Stomach (tissue), 19 donors: ENCODE results near the gene MNT. TPM values are rescaled to one million over a fixed set of nuclear protein-coding genes. Genes with fewer than 3 reads are reported as not detected.
"Not testable (repeated sequence)": the region's sequence is repeated elsewhere in the genome, so short reads cannot be mapped to it uniquely, and the experiment has no call there.

Source experiments
- DNase-seq, 2 donors: peaks; one replicate each; pipeline versions ENCODE4 v3.0.0 to v3.0.0-alpha.2; 2013 to 2019
- H3K27ac ChIP-seq, 5 donors: fragments of 200-600 bp in 4 of 5; sonication (generic) in 4 of 5; one replicate each; pipeline ENCODE4 v1.5.1; 2013 to 2019; ENCODE audit warnings: mild to moderate bottlenecking in 1 of 5, moderate library complexity in 1 of 5
- H3K27me3 ChIP-seq, 3 donors: fragments of 200-600 bp; sonication (generic); one replicate each; pipeline ENCODE4 v1.5.1; 2017 to 2019; ENCODE audit warnings: mixed run types in 1 of 3
- H3K36me3 ChIP-seq, 4 donors: fragments of 200-600 bp; sonication (generic); 1 replicate in 3 of 4; 2 replicates in 1 of 4; pipeline ENCODE4 v1.5.1; 2016 to 2019
- H3K4me1 ChIP-seq, 4 donors: fragments of 200-600 bp; sonication (generic); one replicate each; pipeline ENCODE4 v1.5.1; 2016 to 2019
- H3K4me3 ChIP-seq, 4 donors: fragments of 200-600 bp; sonication (generic) in 3 of 4; one replicate each; pipeline ENCODE4 v1.5.1; 2016 to 2019; ENCODE audit warnings: mild to moderate bottlenecking in 1 of 4
- H3K9me3 ChIP-seq, 4 donors: fragments of 200-600 bp; sonication (generic); one replicate each; pipeline ENCODE4 v1.5.1; 2016 to 2019
- CTCF ChIP-seq, 7 experiments: fragments of 450-650 bp in 4 of 7; fragments of 200-600 bp in 3 of 7; sonication (generic) in 3 of 7; IDR thresholded peaks; one replicate each; pipeline ENCODE4 v1.5.1; 2016 to 2019; ENCODE audit warnings: antibody characterized with exemption in 7 of 7, control low read depth in 2 of 7, mild to moderate bottlenecking in 1 of 7
- EP300 ChIP-seq: sonication (generic); formaldehyde crosslinking; IDR thresholded peaks from one replicate; pipeline ENCODE4 v1.6.1; 2017; ENCODE audit warnings: antibody characterized with exemption
- POLR2A ChIP-seq, 4 donors: fragments of 450-650 bp; IDR thresholded peaks; one replicate each; pipeline ENCODE4 v1.6.1; 2016; ENCODE audit warnings: antibody characterized with exemption in 4 of 4, control low read depth in 2 of 4, mild to moderate bottlenecking in 1 of 4, moderate library complexity in 1 of 4
- POLR2AphosphoS5 ChIP-seq, 3 donors: sonication (generic); formaldehyde crosslinking; IDR thresholded peaks; one replicate each; pipeline ENCODE4 v1.6.1; 2016; ENCODE audit warnings: antibody characterized with exemption in 3 of 3
- WGBS, 5 donors: extraction: QIAGEN DNeasy Blood & Tissue Kit in 3 of 5; methylation state at CpG; one replicate each; pipeline versions ENCODE4 v1.1.5 to v1.1.7; 2013 to 2018; 5-methylcytosine and 5-hydroxymethylcytosine counted together
- intact Hi-C: fragments of 100-400 bp; cut with DNase I; formaldehyde crosslinking; loops from one replicate; pipeline ENCODE4 v1.15.1; 2023; ENCODE audit warnings: low total_unique reads
- long read RNA-seq, 10 donors: transcript quantifications; one replicate each; lab custom pipeline, GENCODE V29; 2026
- polyA plus RNA-seq, 3 donors: library from polyadenylated mRNA; stranded (reverse); fragments of 200-250 nt; gene quantifications; one replicate each; pipeline ENCODE4 v1.2.3, GENCODE V29; 2013
- total RNA-seq, 5 donors: library from RNA; depleted of rRNA; stranded (reverse); fragments of >200 nt; gene quantifications; one replicate each; pipeline versions ENCODE4 v1.1.0 to v1.2.3, GENCODE V29; 2014 to 2016
- donor health status: healthy with polysubstance abuse.
- donor health status: Bipolar disorder and iron deficiency.
- donor health status: healthy.

Gene MNT
- total RNA-seq (10 to 100 TPM in 3 of 5 donors, 1 to 10 TPM in 2; 3.5 to 55.8 (median 18.2) TPM), polyA plus RNA-seq (1 to 10 TPM; 5.2 to 7.9 (median 7.3) TPM)
- long read RNA-seq, donor 1, full-length matches to known transcripts = 7 of 13 reads
- long read RNA-seq, donor 1, partial matches to known transcripts = 6 of 13 reads
- long read RNA-seq, donor 1, other reads (novel, unspliced or antisense) = 0 of 13 reads
- long read RNA-seq, donor 2, full-length matches to known transcripts = 6 of 11 reads
- long read RNA-seq, donor 2, partial matches to known transcripts = 5 of 11 reads
- long read RNA-seq, donor 2, other reads (novel, unspliced or antisense) = 0 of 11 reads
- long read RNA-seq, donor 3, full-length matches to known transcripts = 3 of 3 reads
- long read RNA-seq, donor 3, partial matches to known transcripts = 0 of 3 reads
- long read RNA-seq, donor 3, other reads (novel, unspliced or antisense) = 0 of 3 reads
- long read RNA-seq, donor 4 = 0 reads
- long read RNA-seq, donor 5, full-length matches to known transcripts = 7 of 7 reads
- long read RNA-seq, donor 5, partial matches to known transcripts = 0 of 7 reads
- long read RNA-seq, donor 5, other reads (novel, unspliced or antisense) = 0 of 7 reads
- long read RNA-seq, donor 6, full-length matches to known transcripts = 15 of 29 reads
- long read RNA-seq, donor 6, partial matches to known transcripts = 14 of 29 reads
- long read RNA-seq, donor 6, other reads (novel, unspliced or antisense) = 0 of 29 reads
- long read RNA-seq, donor 7, full-length matches to known transcripts = 6 of 19 reads
- long read RNA-seq, donor 7, partial matches to known transcripts = 13 of 19 reads
- long read RNA-seq, donor 7, other reads (novel, unspliced or antisense) = 0 of 19 reads
- long read RNA-seq, donor 8, full-length matches to known transcripts = 2 of 2 reads
- long read RNA-seq, donor 8, partial matches to known transcripts = 0 of 2 reads
- long read RNA-seq, donor 8, other reads (novel, unspliced or antisense) = 0 of 2 reads
- long read RNA-seq, donor 9, partial matches to known transcripts = 0 of 3 reads
- long read RNA-seq, donor 9, other reads (novel, unspliced or antisense) = 0 of 3 reads
- long read RNA-seq, donor 10, full-length matches to known transcripts = 5 of 5 reads
- long read RNA-seq, donor 10, partial matches to known transcripts = 0 of 5 reads
- long read RNA-seq, donor 10, other reads (novel, unspliced or antisense) = 0 of 5 reads

GRCh38 chr17:2400877-2401425 is at the start of gene MNT:
Gene MNT (minus strand): TSS chr17:2401060. CDS start chr17:2400712, 348 bp downstream.
- peak in 1 of 7 experiments; percentile 24 for TF ChIP-seq CTCF (IDR thresholded peaks at IDR 0.05)
- peak in 2 of 4 donors; percentile 46 to 51 for TF ChIP-seq POLR2A (IDR thresholded peaks at IDR 0.05)
- TF ChIP-seq POLR2AphosphoS5 (IDR thresholded peaks at IDR 0.05) = peak; percentile 85 to 92 (median 87)
- no peak for TF ChIP-seq EP300
- no peaks in the 10 kb centered on the region for H3K36me3 ChIP-seq
- WGBS, 5 donors = 0 to 1% (median 0%) methylated on average over 27 to 51 of the region's 51 CpGs
- H3K27ac ChIP-seq = peak within 1 kb of the TSS; percentile 98 to 100 (median 99)
- no peaks in the 10 kb centered on the region for H3K27me3 ChIP-seq
- H3K4me1 ChIP-seq = peaks cover 68 to 73% (median 69%) of the 10 kb centered on the region in 4 donors
- intact Hi-C loops = no loop called here
- peak within 1 kb of the TSS; percentile 73 to 97 (median 88) for H3K4me3 ChIP-seq
- H3K9me3 ChIP-seq = no peaks in the 10 kb centered on the region
- peak; percentile 95 to 98 for DNase-seq

GRCh38 chr17:2450016-2450650 is 49.3 kb upstream of the MNT start:
- intact Hi-C loops = no loop called here
- Histone ChIP-seq H3K4me3 (no peak overlapping the region), H3K4me1 (peaks cover 0 to 9% (median 0%) of the 10 kb centered on the region in 4 donors), H3K9me3 (no peaks in the 10 kb centered on the region), H3K27me3 (no peaks in the 10 kb centered on the region), H3K27ac (no peak overlapping the region), H3K36me3 (peaks cover 6 to 24% (median 17%) of the 10 kb centered on the region in 4 donors)
- DNase-seq = no peak
- WGBS, 5 donors = 67 to 81% (median 75%) methylated on average over 5 of the region's 5 CpGs
- no peak for TF ChIP-seq CTCF (IDR thresholded peaks at IDR 0.05)
- TF ChIP-seq POLR2A (IDR thresholded peaks at IDR 0.05) = no peak
- no peak for TF ChIP-seq POLR2AphosphoS5 (IDR thresholded peaks at IDR 0.05)
- no peak for TF ChIP-seq EP300

GRCh38 chr17:2449486-2449885 is 48.6 kb upstream of the MNT start:
- TF ChIP-seq EP300 (no peak), POLR2A (IDR thresholded peaks at IDR 0.05) (no peak), POLR2AphosphoS5 (IDR thresholded peaks at IDR 0.05) (no peak), CTCF (IDR thresholded peaks at IDR 0.05) (no peak)
- no peak overlapping the region for H3K4me3 ChIP-seq
- peaks cover 0 to 9% (median 0%) of the 10 kb centered on the region in 4 donors for H3K4me1 ChIP-seq
- no peak overlapping the region for H3K27ac ChIP-seq
- DNase-seq = no peak
- intact Hi-C loops = no loop called here
- WGBS, 5 donors = 59 to 75% (median 65%) methylated on average over 2 of the region's 2 CpGs
- peaks cover 6 to 20% (median 15%) of the 10 kb centered on the region in 4 donors for H3K36me3 ChIP-seq
- H3K9me3 ChIP-seq = no peaks in the 10 kb centered on the region
- no peaks in the 10 kb centered on the region for H3K27me3 ChIP-seq

- H3K4me1 ChIP-seq, H3K27ac ChIP-seq, H3K9me3 ChIP-seq, H3K27me3 ChIP-seq, intact Hi-C loops, H3K4me3 ChIP-seq, DNase-seq: not testable (repeated sequence)
- H3K36me3 ChIP-seq = peaks cover 0 to 10% (median 6%) of the 10 kb centered on the region in 4 donors
- WGBS, 5 donors = 96% methylated on average over 9 of the region's 29 CpGs; no CpG with 5 or more reads in 4 of the 5 donors
These were observed 46.6 kb upstream of the MNT start for GRCh38 chr17:2447479-2447878.
